PC-9 (cell line): Measurements from ENCODE around the gene TBL1Y. TPM values are rescaled to one million over a fixed set of nuclear protein-coding genes. Genes with fewer than 3 reads are reported as not detected.

ENCODE experiments used
- BruUV-seq: library from RNA; stranded (reverse); fragments of 400-500 nt; replicated peaks from 2 replicates; lab custom pipeline; 2021; lab: Mats Ljungman, UMichigan
- CTCF ChIA-PET: fragments of 300-600 bp; sonication (Branson Sonifier 250); formaldehyde crosslinking; loops from one replicate; lab custom pipeline; 2022; ENCODE audit warnings: antibody characterized with exemption; lab: Charles Lee
- POLR2A ChIA-PET: fragments of 300-600 bp; sonication (Branson Sonifier 250); formaldehyde crosslinking; loops from one replicate; lab custom pipeline; 2022; ENCODE audit warnings: antibody characterized with exemption; ENCODE audit not compliant: unreplicated experiment; lab: Charles Lee
- DNase-seq, 2 experiments: peaks; one replicate each; pipeline versions ENCODE4 v3.0.0 to v3.0.0-alpha.2; 2015 to 2022; ENCODE audit warnings: mixed read lengths in 1 of 2
- H2AFZ ChIP-seq: fragments of 200-600 bp; sonication (generic); 2 replicates; pipeline ENCODE4 v1.8.1; 2017; ENCODE audit warnings: antibody characterized with exemption
- H3F3A ChIP-seq: fragments of 200-600 bp; sonication (generic); 2 replicates; pipeline ENCODE4 v1.8.1; 2017; ENCODE audit warnings: antibody characterized with exemption, mild to moderate bottlenecking, low read depth; ENCODE audit not compliant: insufficient read depth
- H3K27ac ChIP-seq: fragments of 200-600 bp; sonication (generic); 2 replicates; pipeline ENCODE4 v1.6.1; 2016; ENCODE audit warnings: mixed run types
- H3K27me3 ChIP-seq: fragments of 200-600 bp; sonication (generic); 2 replicates; pipeline ENCODE4 v1.6.1; 2016; ENCODE audit warnings: low read depth, mixed run types; ENCODE audit not compliant: insufficient read depth
- H3K36me3 ChIP-seq: fragments of 200-600 bp; sonication (generic); 2 replicates; pipeline ENCODE4 v1.6.1; 2016; ENCODE audit warnings: low read depth, mixed run types
- H3K4me1 ChIP-seq: fragments of 200-600 bp; sonication (generic); replicated peaks from 2 replicates; pipeline ENCODE4 v1.6.1; 2016; ENCODE audit warnings: mixed run types; ENCODE audit not compliant: insufficient read depth
- H3K4me2 ChIP-seq: fragments of 200-600 bp; sonication (generic); 2 replicates; pipeline ENCODE4 v1.6.1; 2017; ENCODE audit warnings: mixed run types
- H3K4me3 ChIP-seq: fragments of 200-600 bp; sonication (generic); 2 replicates; pipeline ENCODE4 v1.6.1; 2016; ENCODE audit warnings: mixed run types
- H3K79me2 ChIP-seq: fragments of 200-600 bp; sonication (generic); 2 replicates; pipeline ENCODE4 v1.6.1; 2017; ENCODE audit warnings: low read depth, mixed run types
- H3K9me2 ChIP-seq: fragments of 200-600 bp; sonication (generic); 2 replicates; pipeline ENCODE4 v1.8.1; 2017; ENCODE audit warnings: mild to moderate bottlenecking; ENCODE audit not compliant: insufficient read depth
- H3K9me3 ChIP-seq: fragments of 200-600 bp; sonication (generic); 2 replicates; pipeline ENCODE4 v1.8.1; 2016; ENCODE audit warnings: low read depth; ENCODE audit not compliant: insufficient read depth
- H4K20me1 ChIP-seq: fragments of 200-600 bp; sonication (generic); 2 replicates; pipeline ENCODE4 v1.8.1; 2017; ENCODE audit not compliant: insufficient read depth
- EZH2 ChIP-seq: fragments of 200-600 bp; sonication (generic); IDR thresholded peaks from 2 replicates; pipeline ENCODE4 v1.8.0; 2017; ENCODE audit warnings: antibody characterized with exemption, low read depth
- intact Hi-C: fragments of 100-400 bp; cut with micrococcal nuclease; formaldehyde crosslinking; loops from one replicate; pipeline ENCODE4 v1.10.0; 2022; ENCODE audit not compliant: unreplicated experiment
- total RNA-seq: library from RNA; stranded (reverse); gene quantifications from 2 replicates; pipeline ENCODE4 v1.2.3, GENCODE V29; 2021
- TF ChIP-seq, protein P1 (sequence below): fragments of 200-600 bp; sonication (generic); conservative IDR thresholded peaks from 2 replicates; pipeline ENCODE4 v1.6.1; 2017; ENCODE audit warnings: mixed run types, antibody characterized with exemption, mild to moderate bottlenecking, moderate library complexity

The TBL1Y gene
- total RNA-seq, 1 experiment from 2014 or later = not detected

DNA sequence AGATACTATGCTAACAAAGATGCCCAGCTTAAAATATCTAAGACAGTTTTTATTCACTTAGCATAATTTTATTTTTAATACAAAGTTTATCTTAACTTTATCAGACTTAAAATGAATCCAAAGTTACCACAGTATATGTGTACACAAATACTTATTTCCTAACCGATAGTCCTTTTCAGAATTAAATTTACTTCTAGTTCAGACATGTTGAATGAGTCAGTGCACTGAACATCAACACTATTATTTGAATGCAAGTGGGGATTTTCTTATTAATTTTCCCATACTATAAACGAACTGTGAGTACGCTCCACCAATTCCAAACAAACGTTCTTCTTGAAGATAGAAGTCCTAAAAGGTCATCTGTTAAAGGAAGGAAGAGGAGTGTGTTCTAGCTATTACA, 39.5 kb downstream of the TBL1Y start:
- no TSS peak for BruUV-seq
- no peak for DNase-seq
- no peak overlapping the region for H3K4me2 ChIP-seq
- no peaks in the 10 kb centered on the region for H3K4me1 ChIP-seq
- ChIA-PET CTCF (no interaction called here), POLR2A (no interaction called here)
- H3K36me3 ChIP-seq = no peaks in the 10 kb centered on the region
- no peaks in the 10 kb centered on the region for H3K9me3 ChIP-seq
- H3K4me3 ChIP-seq = no peak overlapping the region
- no peaks in the 10 kb centered on the region for H3F3A ChIP-seq
- no peak overlapping the region for H2AFZ ChIP-seq
- H3K79me2 ChIP-seq = no peaks in the 10 kb centered on the region
- H3K27ac ChIP-seq = no peak overlapping the region
- no peak for TF ChIP-seq EZH2
- TF ChIP-seq, protein P1, sequence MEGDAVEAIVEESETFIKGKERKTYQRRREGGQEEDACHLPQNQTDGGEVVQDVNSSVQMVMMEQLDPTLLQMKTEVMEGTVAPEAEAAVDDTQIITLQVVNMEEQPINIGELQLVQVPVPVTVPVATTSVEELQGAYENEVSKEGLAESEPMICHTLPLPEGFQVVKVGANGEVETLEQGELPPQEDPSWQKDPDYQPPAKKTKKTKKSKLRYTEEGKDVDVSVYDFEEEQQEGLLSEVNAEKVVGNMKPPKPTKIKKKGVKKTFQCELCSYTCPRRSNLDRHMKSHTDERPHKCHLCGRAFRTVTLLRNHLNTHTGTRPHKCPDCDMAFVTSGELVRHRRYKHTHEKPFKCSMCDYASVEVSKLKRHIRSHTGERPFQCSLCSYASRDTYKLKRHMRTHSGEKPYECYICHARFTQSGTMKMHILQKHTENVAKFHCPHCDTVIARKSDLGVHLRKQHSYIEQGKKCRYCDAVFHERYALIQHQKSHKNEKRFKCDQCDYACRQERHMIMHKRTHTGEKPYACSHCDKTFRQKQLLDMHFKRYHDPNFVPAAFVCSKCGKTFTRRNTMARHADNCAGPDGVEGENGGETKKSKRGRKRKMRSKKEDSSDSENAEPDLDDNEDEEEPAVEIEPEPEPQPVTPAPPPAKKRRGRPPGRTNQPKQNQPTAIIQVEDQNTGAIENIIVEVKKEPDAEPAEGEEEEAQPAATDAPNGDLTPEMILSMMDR = no peak
- no peaks in the 10 kb centered on the region for H4K20me1 ChIP-seq
- no peaks in the 10 kb centered on the region for H3K9me2 ChIP-seq
- intact Hi-C loops = no loop called here
- H3K27me3 ChIP-seq = no peaks in the 10 kb centered on the region

- intact Hi-C loops = no loop called here
- POLR2A ChIA-PET = no interaction called here
- Histone ChIP-seq H3K79me2 (no peaks in the 10 kb centered on the region), H3K36me3 (no peaks in the 10 kb centered on the region), H3K9me3 (no peaks in the 10 kb centered on the region), H3K4me3 (no peak overlapping the region), H3K27me3 (no peaks in the 10 kb centered on the region), H3F3A (no peaks in the 10 kb centered on the region), H3K27ac (no peak overlapping the region), H3K4me2 (no peak overlapping the region), H2AFZ (no peak overlapping the region), H3K4me1 (no peaks in the 10 kb centered on the region), H4K20me1 (no peaks in the 10 kb centered on the region), H3K9me2 (no peaks in the 10 kb centered on the region)
- BruUV-seq = no TSS peak
- TF ChIP-seq EZH2 = no peak
- TF ChIP-seq, protein P1 = no peak
- no peak for DNase-seq
- CTCF ChIA-PET = no interaction called here
These were observed 54.2 kb downstream of the TBL1Y start for GRCh38 chrY:6964732-6965131.

GRCh38 chrY:6966521-6966920, 56.0 kb downstream of the TBL1Y start:
- intact Hi-C loops = no loop called here
- TF ChIP-seq, protein P1 = no peak
- TF ChIP-seq EZH2 = no peak
- Histone ChIP-seq H3K4me1 (no peaks in the 10 kb centered on the region), H2AFZ (no peak overlapping the region), H3K36me3 (no peaks in the 10 kb centered on the region), H3K9me3 (no peaks in the 10 kb centered on the region), H3K4me3 (no peak overlapping the region), H3K9me2 (no peaks in the 10 kb centered on the region), H3K79me2 (no peaks in the 10 kb centered on the region), H3K27me3 (no peaks in the 10 kb centered on the region), H3F3A (no peaks in the 10 kb centered on the region), H3K4me2 (no peak overlapping the region), H4K20me1 (no peaks in the 10 kb centered on the region), H3K27ac (no peak overlapping the region)
- no peak for DNase-seq
- ChIA-PET POLR2A (no interaction called here), CTCF (no interaction called here)
- no TSS peak for BruUV-seq
